K562 (cell line): ENCODE measurements around the gene WBP1L. TPM values are rescaled to one million over a fixed set of nuclear protein-coding genes. Genes with fewer than 3 reads are reported as not detected.

ENCODE experiments used
- AFF4 ChIP-seq: sonication (generic); formaldehyde crosslinking; IDR thresholded peaks from 2 replicates; pipeline ENCODE4 v1.8.0; 2023; ENCODE audit warnings: mild to moderate bottlenecking, missing genetic modification reagents
- ARID3A ChIP-seq: IDR thresholded peaks from 2 replicates; pipeline ENCODE4 v1.6.1; 2012; ENCODE audit warnings: low read depth, low read length, improper control_type of control experiment, borderline replicate concordance
- ATF7 ChIP-seq: fragments of 450-650 bp; IDR thresholded peaks from 2 replicates; pipeline ENCODE4 v1.7.1; 2014; ENCODE audit warnings: mild to moderate bottlenecking, moderate library complexity
- BHLHE40 ChIP-seq: IDR thresholded peaks from 2 replicates; pipeline ENCODE4 v1.6.1; 2011; ENCODE audit warnings: low read length, improper control_type of control experiment
- BRD9 ChIP-seq: fragments of 450-650 bp; IDR thresholded peaks from 2 replicates; pipeline ENCODE4 v1.6.1; 2018; ENCODE audit warnings: low read depth; ENCODE audit not compliant: partially characterized antibody
- CBFA2T2 ChIP-seq: fragments of 450-650 bp; conservative IDR thresholded peaks from 2 replicates; pipeline ENCODE4 v1.6.1; 2017; ENCODE audit warnings: mild to moderate bottlenecking
- E2F5 ChIP-seq: sonication (generic); formaldehyde crosslinking; IDR thresholded peaks from 2 replicates; pipeline ENCODE4 v1.8.0; 2022; ENCODE audit warnings: mild to moderate bottlenecking, missing genetic modification reagents
- FOXA1 ChIP-seq: fragments of 450-650 bp; IDR thresholded peaks from 2 replicates; pipeline ENCODE4 v1.6.1; 2016; ENCODE audit warnings: mild to moderate bottlenecking, borderline replicate concordance
- FOXM1 ChIP-seq, 2 experiments: fragments of 450-650 bp in 1 of 2; sonication (generic) in 1 of 2; formaldehyde crosslinking in 1 of 2; IDR thresholded peaks; 2 replicates each; pipeline versions ENCODE4 v1.6.1 to v1.9.0; 2017 to 2022; ENCODE audit warnings: low read depth in 2 of 2, mild to moderate bottlenecking in 2 of 2, missing genetic modification reagents in 1 of 2, moderate library complexity in 1 of 2
- HDAC6 ChIP-seq: IDR thresholded peaks from 2 replicates; pipeline ENCODE4 v1.6.1; 2012; ENCODE audit warnings: low read depth, mild to moderate bottlenecking, control low read depth, inconsistent platforms, low read length, moderate library complexity
- NR2C1 ChIP-seq, 2 experiments: fragments of 450-650 bp; IDR thresholded peaks; 2 replicates each; pipeline ENCODE4 v1.6.1; 2017; ENCODE audit warnings: mild to moderate bottlenecking in 2 of 2, antibody characterized with exemption in 1 of 2, inconsistent platforms in 1 of 2, missing compliant biosample characterization in 1 of 2, missing genetic modification characterization in 1 of 2
- SLC30A9 ChIP-seq: fragments of 250-450 bp; sonication (Bioruptor Pico); IDR thresholded peaks from 2 replicates; pipeline ENCODE4 v1.8.0; 2022; ENCODE audit warnings: mild to moderate bottlenecking, moderate library complexity
- SRSF1 ChIP-seq: fragments of 200-400 bp; formaldehyde crosslinking; IDR thresholded peaks from 2 replicates; pipeline ENCODE4 v1.6.1; 2017; ENCODE audit warnings: mild to moderate bottlenecking, low read depth, low read length, moderate library complexity
- TRIM25 ChIP-seq: fragments of 450-650 bp; IDR thresholded peaks from 2 replicates; pipeline ENCODE4 v1.7.0; 2016; ENCODE audit warnings: borderline replicate concordance
- ZBTB33 ChIP-seq: sonication (generic); formaldehyde crosslinking; IDR thresholded peaks from 2 replicates; pipeline ENCODE4 v1.8.1; 2023; ENCODE audit warnings: mild to moderate bottlenecking, missing genetic modification reagents
- ZBTB7A ChIP-seq: IDR thresholded peaks from 2 replicates; pipeline ENCODE4 v1.6.1; 2011; ENCODE audit warnings: low read depth, mild to moderate bottlenecking, low read length, moderate library complexity, borderline replicate concordance; ENCODE audit not compliant: control insufficient read depth
- ZNF589 ChIP-seq: fragments of 200-800 bp; sonication (Bioruptor generic); IDR thresholded peaks from 2 replicates; pipeline ENCODE4 v1.6.1; 2016; ENCODE audit warnings: low read depth, missing genetic modification characterization, missing compliant biosample characterization
- polyA plus RNA-seq, 8 experiments: library from polyadenylated mRNA; depleted of rRNA in 4 of 8; stranded (reverse) in 5 of 8; unstranded in 3 of 8; fragments of >200 nt; fragmentation: Nextera tagmentation in 2 of 8; fragmentation: Illumina TruSeq in 1 of 8; extraction: Ambion mirVana in 2 of 8; extraction: Trizol in 1 of 8; gene quantifications; 2 replicates each; pipeline versions ENCODE4 v1.2.1 to v1.2.3, GENCODE V29; 2011 to 2014; ENCODE audit warnings: inconsistent platforms in 1 of 8, missing spikeins in 1 of 8
- total RNA-seq, 7 experiments: library from RNA; depleted of rRNA in 6 of 7; stranded (reverse); fragments of >200 nt in 6 of 7; fragmentation: Illumina TruSeq in 2 of 7; extraction: Trizol in 2 of 7; gene quantifications; 2 replicates each; pipeline versions ENCODE4 v1.2.1 to v1.2.3, GENCODE V29; 2011 to 2021; ENCODE audit warnings: low replicate concordance in 1 of 7

The WBP1L gene
- total and polyA plus RNA-seq, 9 of the 15 experiments (the other 6 are each of a cell fraction or from before 2014, with no cell fraction given), result 3.2 to 14.4 (median 11.3) TPM

- TF ChIP-seq E2F5 (CRISPR knock-in tag) (no peak), TRIM25 (no peak), FOXM1 (IDR thresholded peaks at IDR 0.05; ENCODE audit: low read depth) (peak; percentile 95), FOXM1 (CRISPR knock-in tag; IDR thresholded peaks at IDR 0.05; ENCODE audit: low read depth) (no peak), BHLHE40 (peak; percentile 41; the same call in 1 of the 2 replicates), CBFA2T2 (peak; percentile 51), FOXA1 (no peak), AFF4 (no peak), NR2C1 (IDR thresholded peaks at IDR 0.05) (peak; percentile 45; the same call in 1 of the 2 replicates), NR2C1 (tag; IDR thresholded peaks at IDR 0.05) (0 out of 2 replicates have a peak, but pooled peaks have one; percentile 12), HDAC6 (no peak), ATF7 (0 out of 2 replicates have a peak, but pooled peaks have one; percentile 12), BRD9 (no peak), ZBTB7A (peak; percentile 68; the same call in 1 of the 2 replicates), SLC30A9 (CRISPR knock-in tag) (no peak), ZNF589 (CRISPR knock-in tag) (peak; percentile 72; the same call in 1 of the 2 replicates), SRSF1 (no peak), ARID3A (no peak), ZBTB33 (no peak)
Measured at GRCh38 chr10:102814453-102814871, 70.7 kb downstream of the WBP1L start (continued).
